Measurements from ENCODE around the gene SNAPC1. TPM values are rescaled to one million over a fixed set of nuclear protein-coding genes. Genes with fewer than 3 reads are reported as not detected.

Gene SNAPC1
- total RNA-seq, 4 donors from 2014 or later, result 1.7 to 9.9 (median 3.0) TPM

DNA sequence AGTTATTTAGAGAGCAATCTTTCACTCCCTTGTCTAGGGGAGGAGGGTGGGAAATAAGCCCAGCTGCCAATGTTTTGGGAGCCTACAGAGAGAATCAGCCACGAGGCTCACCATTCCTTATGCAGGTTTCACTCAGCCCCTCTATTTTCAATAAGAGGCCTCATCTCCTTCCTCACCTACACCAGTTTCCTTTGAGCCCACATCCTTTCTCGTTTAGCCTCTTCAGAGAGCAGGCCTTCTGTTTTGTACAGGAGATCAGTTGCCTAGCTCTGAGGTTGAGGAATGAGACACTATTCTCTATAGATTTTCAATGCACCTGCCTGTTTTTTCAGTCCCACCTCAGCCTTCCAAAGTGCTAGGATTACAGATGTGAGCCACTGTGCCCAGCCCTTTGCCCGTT lies 17.9 kb downstream of the SNAPC1 start:
- H3K27ac ChIP-seq, result no peak overlapping the region
- H3K27me3 ChIP-seq, result no peaks in the 10 kb centered on the region
- DNase-seq, result no peak
- no peak for TF ChIP-seq POLR2A (IDR thresholded peaks at IDR 0.05)
- TF ChIP-seq, protein P1, sequence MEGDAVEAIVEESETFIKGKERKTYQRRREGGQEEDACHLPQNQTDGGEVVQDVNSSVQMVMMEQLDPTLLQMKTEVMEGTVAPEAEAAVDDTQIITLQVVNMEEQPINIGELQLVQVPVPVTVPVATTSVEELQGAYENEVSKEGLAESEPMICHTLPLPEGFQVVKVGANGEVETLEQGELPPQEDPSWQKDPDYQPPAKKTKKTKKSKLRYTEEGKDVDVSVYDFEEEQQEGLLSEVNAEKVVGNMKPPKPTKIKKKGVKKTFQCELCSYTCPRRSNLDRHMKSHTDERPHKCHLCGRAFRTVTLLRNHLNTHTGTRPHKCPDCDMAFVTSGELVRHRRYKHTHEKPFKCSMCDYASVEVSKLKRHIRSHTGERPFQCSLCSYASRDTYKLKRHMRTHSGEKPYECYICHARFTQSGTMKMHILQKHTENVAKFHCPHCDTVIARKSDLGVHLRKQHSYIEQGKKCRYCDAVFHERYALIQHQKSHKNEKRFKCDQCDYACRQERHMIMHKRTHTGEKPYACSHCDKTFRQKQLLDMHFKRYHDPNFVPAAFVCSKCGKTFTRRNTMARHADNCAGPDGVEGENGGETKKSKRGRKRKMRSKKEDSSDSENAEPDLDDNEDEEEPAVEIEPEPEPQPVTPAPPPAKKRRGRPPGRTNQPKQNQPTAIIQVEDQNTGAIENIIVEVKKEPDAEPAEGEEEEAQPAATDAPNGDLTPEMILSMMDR (IDR thresholded peaks at IDR 0.05), result no peak
- no peaks in the 10 kb centered on the region for H3K4me1 ChIP-seq
- no peak overlapping the region for H3K4me3 ChIP-seq
- no peaks in the 10 kb centered on the region for H3K9me3 ChIP-seq
- peaks cover 0 to 69% (median 0%) of the 10 kb centered on the region in 3 donors for H3K36me3 ChIP-seq

DNA sequence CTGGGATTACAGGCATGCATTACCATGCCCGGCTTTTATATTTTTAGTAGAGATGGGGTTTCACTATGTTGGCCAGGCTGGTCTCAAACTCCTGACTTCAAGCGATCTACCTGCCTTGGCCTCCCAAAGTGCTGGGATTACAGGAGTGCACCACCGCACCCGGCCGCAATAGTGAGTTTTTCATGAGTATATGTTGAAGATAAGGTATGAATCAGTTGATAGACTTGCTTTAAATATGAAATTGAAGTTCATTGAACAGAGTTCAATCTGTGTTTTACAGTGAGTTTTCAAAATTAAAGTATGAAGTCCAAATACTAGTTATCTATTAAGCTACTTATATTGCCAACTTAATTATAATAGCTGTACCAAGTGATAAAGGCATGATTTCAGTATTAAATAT lies 35.1 kb downstream of the SNAPC1 start:
- peak in 1 of 3 donors; percentile 57 for DNase-seq

DNA sequence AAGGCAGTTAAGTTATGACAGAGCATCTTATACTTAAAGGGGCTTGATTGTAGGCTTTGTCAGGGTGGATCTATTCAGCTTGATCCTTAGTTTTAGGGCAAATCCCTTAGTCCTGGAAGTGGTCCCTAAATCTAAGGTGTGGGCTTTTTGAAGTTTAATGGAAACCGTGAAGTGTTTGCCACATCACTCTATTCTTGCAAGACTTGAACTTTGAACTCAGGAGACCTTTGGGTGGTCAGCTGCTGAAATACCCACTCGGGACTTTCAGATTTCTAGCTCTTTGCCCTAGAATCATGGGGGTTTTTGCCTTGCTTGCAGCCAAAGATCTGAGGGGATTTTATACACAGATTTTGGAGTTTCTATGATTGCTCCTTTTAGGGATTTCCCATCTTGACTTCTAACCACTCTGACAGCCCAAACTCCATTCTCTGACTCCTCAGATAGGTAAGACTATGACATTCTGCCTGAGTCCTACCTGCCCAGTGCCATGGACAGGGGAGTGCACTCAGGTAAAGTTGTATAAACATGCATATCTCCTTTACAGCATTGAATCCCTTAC lies 39.9 kb downstream of the SNAPC1 start:
- TF ChIP-seq, protein P1 (IDR thresholded peaks at IDR 0.05), result no peak
- no peak for TF ChIP-seq POLR2A (IDR thresholded peaks at IDR 0.05)
- Histone ChIP-seq H3K9me3 (no peaks in the 10 kb centered on the region), H3K4me3 (no peak overlapping the region), H3K4me1 (no peaks in the 10 kb centered on the region), H3K36me3 (no peaks in the 10 kb centered on the region), H3K27ac (no peak overlapping the region), H3K27me3 (no peaks in the 10 kb centered on the region)
- DNase-seq, result no peak

More for the DNA sequence above, 35.1 kb downstream of the SNAPC1 start:
- Histone ChIP-seq H3K4me1 (no peaks in the 10 kb centered on the region), H3K4me3 (no peak overlapping the region), H3K9me3 (no peaks in the 10 kb centered on the region), H3K27ac (no peak overlapping the region), H3K27me3 (no peaks in the 10 kb centered on the region), H3K36me3 (no peaks in the 10 kb centered on the region)
- TF ChIP-seq, protein P1 (IDR thresholded peaks at IDR 0.05), result peak in 3 of 6 experiments; percentile 23 to 47 (median 40)
- TF ChIP-seq POLR2A (IDR thresholded peaks at IDR 0.05), result no peak

DNA sequence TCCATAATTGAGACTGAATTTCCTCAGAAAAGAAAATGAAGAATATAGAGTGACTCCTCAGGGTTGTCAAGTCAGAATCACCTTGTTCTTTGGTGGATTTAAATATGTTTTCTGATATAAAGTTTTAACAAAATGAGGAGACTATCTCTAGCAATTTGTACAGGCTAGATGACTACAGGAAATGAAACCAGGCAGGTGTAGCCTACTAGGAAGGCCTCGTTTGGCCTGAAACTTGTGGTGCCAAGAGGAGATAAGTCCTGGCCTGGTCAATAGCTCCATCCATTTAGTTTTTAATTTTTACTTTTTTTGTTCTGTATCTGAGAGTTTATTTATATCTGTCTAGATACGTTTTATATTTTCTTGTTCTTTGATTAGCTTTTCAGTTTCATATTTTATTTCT lies 41.5 kb downstream of the SNAPC1 start:
- TF ChIP-seq, protein P1 (IDR thresholded peaks at IDR 0.05), result no peak
- TF ChIP-seq POLR2A (IDR thresholded peaks at IDR 0.05), result no peak
- Histone ChIP-seq H3K27ac (no peak overlapping the region), H3K4me3 (no peak overlapping the region), H3K4me1 (no peaks in the 10 kb centered on the region), H3K36me3 (no peaks in the 10 kb centered on the region), H3K27me3 (no peaks in the 10 kb centered on the region), H3K9me3 (no peaks in the 10 kb centered on the region)
- no peak for DNase-seq

DNA sequence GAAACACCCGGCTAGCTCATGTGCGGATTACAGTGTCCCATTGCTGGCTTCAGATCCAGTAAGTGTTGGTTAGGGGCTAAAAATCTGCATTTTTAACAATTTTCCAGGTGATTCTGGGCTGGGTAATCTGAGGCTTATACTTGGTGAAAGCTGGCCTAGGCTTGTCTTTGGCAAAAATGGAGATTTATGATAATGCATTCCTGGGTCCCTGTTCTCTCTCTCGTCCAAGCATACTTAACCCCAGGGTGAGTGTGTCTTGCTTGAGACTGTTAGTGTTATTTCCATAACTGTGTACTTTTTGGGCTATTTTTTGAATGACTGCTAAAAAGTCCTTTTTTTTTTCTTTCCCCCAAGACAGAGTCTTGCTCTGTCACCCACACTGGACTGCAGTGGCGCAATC lies 43.2 kb downstream of the SNAPC1 start:
- no peak overlapping the region for H3K27ac ChIP-seq
- no peaks in the 10 kb centered on the region for H3K36me3 ChIP-seq
- no peaks in the 10 kb centered on the region for H3K27me3 ChIP-seq
- no peaks in the 10 kb centered on the region for H3K9me3 ChIP-seq
- no peak for TF ChIP-seq POLR2A (IDR thresholded peaks at IDR 0.05)
- TF ChIP-seq, protein P1 (IDR thresholded peaks at IDR 0.05), result no peak
- DNase-seq, result no peak
- no peaks in the 10 kb centered on the region for H3K4me1 ChIP-seq
- no peak overlapping the region for H3K4me3 ChIP-seq

Measured in Peyer's patch (tissue), 4 donors.